Stimulated activated CD4-positive, alpha-beta T cell treated with anti-CD3 and anti-CD28 coated beads, Interleukin-1b, Interleukin-23, amount 100 ng/mL, for 4 hours (primary cell): Measurements from ENCODE around the gene ABHD12.
"Not testable (repeated sequence)": the region's sequence is repeated elsewhere in the genome, so short reads cannot be mapped to it uniquely, and the experiment has no call there.

Experiments
- DNase-seq, 2 donors: peaks; one replicate each; pipeline ENCODE4 v3.0.0-alpha.2; 2020; ENCODE audit warnings: low read depth in 2 of 2

ABHD12 gene

GRCh38 chr20:25321991-25322390 lies 68.6 kb downstream of the ABHD12 start:
- DNase-seq = no peak

- DNase-seq = no peak
Observed at GRCh38 chr20:25321262-25321831, 69.3 kb downstream of the ABHD12 start.

GRCh38 chr20:25320035-25320800 lies 70.4 kb downstream of the ABHD12 start:
- DNase-seq = no peak

- DNase-seq = no peak
Observed at GRCh38 chr20:25319241-25320034, 71.2 kb downstream of the ABHD12 start.

- DNase-seq = no peak
Observed at GRCh38 chr20:25318471-25319240, 72.0 kb downstream of the ABHD12 start.

GRCh38 chr20:25317351-25318075 lies 73.1 kb downstream of the ABHD12 start:
- DNase-seq = no peak

GRCh38 chr20:25316506-25317190 lies 74.0 kb downstream of the ABHD12 start:
- no peak for DNase-seq

GRCh38 chr20:25315418-25316210 lies 75.0 kb downstream of the ABHD12 start:
- no peak for DNase-seq

GRCh38 chr20:25314497-25315417 lies 75.9 kb downstream of the ABHD12 start:
- DNase-seq = no peak

GRCh38 chr20:25313593-25313992 lies 77.0 kb downstream of the ABHD12 start:
- no peak for DNase-seq

- DNase-seq = not testable (repeated sequence)
Observed at GRCh38 chr20:25312716-25313115, 77.9 kb downstream of the ABHD12 start.

- DNase-seq = no peak
Observed at GRCh38 chr20:25310921-25311728, 79.5 kb downstream of the ABHD12 start.

GRCh38 chr20:25310268-25310920 lies 80.2 kb downstream of the ABHD12 start:
- peak in 1 of 2 donors; percentile 8 for DNase-seq

- no peak for DNase-seq
Observed at GRCh38 chr20:25309395-25310267, 81.0 kb downstream of the ABHD12 start.

GRCh38 chr20:25308671-25309394 lies 81.8 kb downstream of the ABHD12 start:
- no peak for DNase-seq

GRCh38 chr20:25308083-25308491 lies 82.5 kb downstream of the ABHD12 start:
- DNase-seq = no peak
